Activated T-helper 17 cell treated with anti-CD3 and anti-CD28 coated beads, Interleukin-2, amount 50 U/mL, for 72 hours (primary cell): Measurements from ENCODE around the gene UPF2. TPM values are rescaled to one million over a fixed set of nuclear protein-coding genes. Genes with fewer than 3 reads are reported as not detected.

Experiments
- ATAC-seq: fragments of 150-1000 bp; cut with Tn5 transposase; replicated peaks from 2 replicates; pipeline ENCODE4 v1.10.0; 2021; ENCODE audit warnings: mild to moderate bottlenecking, moderate library complexity
- H3K27ac Mint-ChIP-seq: one replicate; pipeline ENCODE4 v1.8.0; 2022; ENCODE audit warnings: mixed read lengths
- H3K27me3 Mint-ChIP-seq: one replicate; pipeline ENCODE4 v1.8.0; 2022; ENCODE audit warnings: mixed read lengths
- H3K36me3 Mint-ChIP-seq: one replicate; pipeline ENCODE4 v1.8.0; 2022; ENCODE audit warnings: low read depth, mild to moderate bottlenecking, mixed read lengths
- H3K4me1 Mint-ChIP-seq: one replicate; pipeline ENCODE4 v1.8.0; 2022; ENCODE audit warnings: mixed read lengths
- H3K4me3 Mint-ChIP-seq: one replicate; pipeline ENCODE4 v1.8.0; 2022; ENCODE audit warnings: mild to moderate bottlenecking, mixed read lengths
- H3K9me3 Mint-ChIP-seq: one replicate; pipeline ENCODE4 v1.8.0; 2022; ENCODE audit warnings: mixed read lengths
- total RNA-seq, 2 donors: library from RNA; stranded (reverse); gene quantifications; one replicate each; pipeline ENCODE4 v1.2.3, GENCODE V29; 2022

Gene UPF2
- total RNA-seq, 2 donors from 2014 or later = 41.5 to 52.4 TPM

DNA sequence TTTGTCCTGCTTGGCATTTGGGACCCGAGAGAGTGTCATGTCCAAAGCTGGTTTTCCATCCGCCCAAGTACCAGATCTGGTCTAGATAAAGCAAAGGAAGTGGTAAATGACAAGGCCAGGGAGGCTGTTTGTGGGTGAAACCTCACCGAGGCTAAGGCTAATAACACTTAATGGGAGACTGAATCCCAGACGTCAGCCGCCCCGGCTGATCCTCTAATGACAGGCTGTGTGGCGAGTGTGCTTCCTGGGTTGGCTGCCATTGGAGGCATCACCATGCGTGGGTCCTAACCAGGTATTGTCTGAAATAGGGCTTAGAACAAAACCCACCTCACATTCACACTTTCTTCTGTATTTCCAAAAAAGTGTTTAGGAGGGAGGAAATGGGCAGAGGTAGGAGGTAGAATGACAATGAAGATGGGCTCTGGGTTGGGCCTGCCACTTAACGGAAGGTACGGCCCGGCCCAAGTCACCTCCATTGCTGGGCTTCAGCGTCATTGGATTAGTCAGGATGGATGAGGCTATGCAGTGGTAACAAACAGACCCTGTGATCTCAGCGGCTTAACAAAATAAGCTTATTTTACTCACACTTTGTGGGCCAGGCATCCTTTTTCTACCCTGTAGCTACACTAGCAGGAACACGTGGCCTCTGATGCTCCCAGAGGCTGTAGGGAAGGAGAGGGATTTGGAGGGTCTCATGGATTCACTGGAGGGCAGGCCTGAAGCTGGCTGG is 159.8 kb downstream of the UPF2 start:
- Mint-ChIP-seq H3K4me1 (peaks cover 10% of the 10 kb centered on the region), H3K27me3 (no peaks in the 10 kb centered on the region), H3K27ac (peak overlapping the region; percentile 70), H3K9me3 (no peaks in the 10 kb centered on the region), H3K4me3 (peak overlapping the region; percentile 14), H3K36me3 (no peaks in the 10 kb centered on the region)
- peak; percentile 71 for ATAC-seq

DNA sequence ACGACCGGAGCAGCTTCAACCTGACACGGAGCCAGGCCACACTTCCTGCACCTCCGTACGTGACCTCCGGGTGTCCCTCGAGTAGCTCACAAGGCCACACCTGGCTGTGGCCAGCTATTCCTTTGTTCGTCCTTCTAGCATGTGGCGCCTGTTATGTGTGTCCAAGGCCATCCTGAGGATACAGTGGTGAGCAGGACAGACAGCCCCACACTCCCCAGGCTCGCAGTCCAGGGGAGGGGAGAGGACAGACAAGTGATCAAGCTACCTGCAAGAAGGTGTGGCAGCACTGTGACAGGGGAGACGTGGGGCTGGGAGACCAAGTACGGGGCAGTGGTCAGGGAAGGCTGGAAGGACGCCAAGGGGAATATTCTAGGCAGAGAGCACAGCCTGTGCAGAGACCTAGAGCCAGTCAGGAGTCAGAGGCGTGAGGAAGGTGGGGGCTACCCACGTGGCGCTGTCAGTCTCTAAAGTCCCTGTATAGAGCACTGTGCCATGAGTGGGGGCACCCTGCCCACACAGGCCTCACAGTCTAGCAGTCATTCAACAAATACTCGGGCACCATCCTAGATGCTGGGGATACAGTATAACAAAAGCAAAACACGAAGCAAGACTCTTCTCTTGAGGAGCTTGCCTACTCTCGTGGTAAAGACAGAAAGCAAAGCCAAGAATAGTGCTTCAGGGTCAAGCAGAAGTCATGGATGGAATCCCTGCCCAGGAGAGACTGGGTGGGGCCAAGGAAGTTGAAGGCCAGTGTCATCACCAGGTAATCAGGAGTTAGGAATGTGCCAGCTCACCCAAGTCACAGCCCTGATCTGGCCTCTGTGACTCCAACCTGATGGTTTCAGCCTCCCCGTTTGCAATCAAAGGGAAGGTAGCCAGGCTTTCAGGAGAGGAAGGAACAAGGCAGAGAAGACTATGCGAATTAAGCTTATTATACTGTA is 160.9 kb downstream of the UPF2 start:
- peak overlapping the region; percentile 70 for H3K27ac Mint-ChIP-seq
- H3K4me1 Mint-ChIP-seq = peaks cover 10% of the 10 kb centered on the region
- no peaks in the 10 kb centered on the region for H3K27me3 Mint-ChIP-seq
- H3K36me3 Mint-ChIP-seq = no peaks in the 10 kb centered on the region
- ATAC-seq = peak; percentile 2
- peak overlapping the region; percentile 14 for H3K4me3 Mint-ChIP-seq
- H3K9me3 Mint-ChIP-seq = no peaks in the 10 kb centered on the region

DNA sequence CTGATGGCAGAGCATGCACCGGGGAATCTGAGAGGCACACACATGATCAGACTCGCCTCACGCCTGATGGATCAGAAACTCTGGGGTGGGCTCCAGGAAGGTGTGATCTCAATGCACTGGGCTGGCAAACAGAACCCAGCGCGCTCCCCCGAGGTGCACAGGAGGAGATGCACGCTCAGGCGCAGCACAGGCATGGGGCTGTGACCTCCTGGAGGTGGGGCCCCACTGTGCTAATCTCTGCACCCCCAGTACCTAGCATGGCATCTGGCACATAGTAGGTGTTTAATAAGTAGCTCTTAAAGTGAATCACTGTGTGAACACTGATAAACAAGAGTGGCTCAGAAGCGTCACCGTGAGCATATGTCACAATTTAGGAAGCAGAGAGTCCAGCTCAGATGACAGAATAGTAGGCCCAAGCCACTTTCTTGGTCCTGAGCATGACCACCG is 161.6 kb downstream of the UPF2 start:
- Mint-ChIP-seq H3K9me3 (no peaks in the 10 kb centered on the region), H3K27ac (no peak overlapping the region), H3K4me3 (no peak overlapping the region), H3K4me1 (peaks cover 10% of the 10 kb centered on the region), H3K36me3 (no peaks in the 10 kb centered on the region), H3K27me3 (no peaks in the 10 kb centered on the region)
- ATAC-seq = no peak

DNA sequence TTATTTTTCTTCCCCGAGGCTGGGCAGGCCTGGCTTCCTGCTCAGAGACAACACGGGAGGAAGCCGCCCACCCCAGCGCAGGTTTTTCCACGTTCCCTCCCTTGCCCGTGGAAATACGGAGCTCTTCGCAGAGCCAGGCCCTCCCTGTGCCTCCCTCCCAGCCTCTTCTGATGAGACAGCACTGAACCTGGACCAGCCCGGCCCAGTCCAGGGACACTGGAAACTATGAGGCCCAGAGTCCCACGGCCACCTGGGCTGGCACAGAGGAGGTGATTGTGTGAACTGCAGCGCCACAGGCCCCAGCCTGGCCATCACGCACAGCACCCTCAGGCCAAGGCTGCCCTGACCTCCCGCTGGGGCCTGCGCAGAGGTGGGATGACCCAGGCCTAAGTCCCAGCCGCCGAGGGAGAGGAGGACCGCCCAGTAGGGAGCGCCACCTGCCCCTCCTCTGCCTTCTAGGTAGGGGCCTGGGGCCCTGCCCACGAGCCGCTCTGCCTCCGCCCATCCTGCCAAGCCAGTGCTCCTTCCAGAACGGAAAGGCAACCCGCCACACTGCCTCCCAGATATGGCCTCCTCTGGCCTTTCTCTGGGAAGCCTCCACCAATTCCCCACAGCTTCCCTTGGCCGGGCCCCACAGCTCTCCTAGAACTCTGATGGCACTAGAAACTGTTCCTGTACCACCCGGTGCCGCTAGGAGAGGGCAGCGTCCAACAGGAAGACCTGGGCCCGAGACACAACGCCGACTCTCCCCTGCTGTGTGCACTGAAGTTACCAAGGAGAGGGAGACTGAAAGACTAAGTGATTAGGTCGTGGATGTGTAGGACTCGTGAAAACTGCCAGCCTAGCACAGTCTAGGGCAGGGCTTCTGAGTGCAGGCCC is 162.2 kb downstream of the UPF2 start:
- ATAC-seq = no peak

DNA sequence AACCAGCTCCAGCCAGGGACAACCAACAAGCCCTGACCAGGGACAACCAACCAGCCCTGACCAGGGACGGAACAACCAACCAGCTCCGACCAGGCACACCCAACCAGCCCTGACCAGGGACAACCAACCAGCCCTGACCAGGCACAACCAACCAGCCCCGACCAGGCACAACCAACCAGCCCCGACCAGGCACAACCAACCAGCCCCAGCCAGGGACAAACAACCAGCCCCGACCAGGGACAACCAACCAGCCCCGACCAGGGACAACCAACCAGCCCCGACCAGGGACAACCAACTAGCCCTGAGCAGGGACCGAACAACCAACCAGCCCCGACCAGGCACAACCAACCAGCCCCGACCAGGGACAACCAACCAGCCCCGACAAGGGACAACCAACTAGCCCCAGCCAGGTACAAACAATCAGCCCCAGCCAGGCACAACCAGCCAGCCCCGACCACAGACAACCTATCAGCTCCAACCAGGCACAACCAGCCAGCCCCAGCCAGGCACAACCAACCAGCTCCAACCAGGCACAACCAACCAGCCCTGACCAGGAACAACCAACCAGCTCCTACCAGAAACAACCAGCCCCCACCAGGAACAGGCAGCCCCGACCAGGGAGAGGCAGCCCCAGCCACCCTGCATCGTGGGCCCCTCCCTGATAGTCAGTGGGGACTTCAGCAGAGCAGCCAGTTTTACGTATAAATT is 163.1 kb downstream of the UPF2 start:
- Mint-ChIP-seq H3K27me3 (no peaks in the 10 kb centered on the region), H3K27ac (no peak overlapping the region)

More for the DNA sequence above, 162.2 kb downstream of the UPF2 start:
- no peaks in the 10 kb centered on the region for H3K36me3 Mint-ChIP-seq
- no peaks in the 10 kb centered on the region for H3K9me3 Mint-ChIP-seq
- no peak overlapping the region for H3K27ac Mint-ChIP-seq
- H3K27me3 Mint-ChIP-seq = no peaks in the 10 kb centered on the region
- H3K4me3 Mint-ChIP-seq = no peak overlapping the region
- peaks cover 10% of the 10 kb centered on the region for H3K4me1 Mint-ChIP-seq

DNA sequence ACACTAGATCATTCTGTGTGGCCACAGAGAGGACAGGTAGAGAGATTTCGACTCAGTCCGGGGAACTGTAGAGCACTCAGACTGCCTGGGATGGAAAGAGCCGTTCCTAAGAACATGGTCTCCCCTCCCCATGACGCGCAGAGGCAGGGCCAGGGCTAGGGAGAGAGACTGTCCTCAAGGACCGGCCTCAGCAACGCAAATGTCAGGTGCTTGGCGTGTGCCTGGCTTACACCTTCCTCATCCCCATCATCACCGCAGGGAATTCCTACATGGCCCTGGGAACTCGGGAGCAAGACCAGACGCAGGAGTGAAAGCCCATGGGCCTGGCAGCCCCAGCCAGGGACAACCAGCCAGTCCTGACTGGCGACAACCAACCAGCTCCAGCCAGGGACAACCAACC is 163.8 kb downstream of the UPF2 start:
- H3K27ac Mint-ChIP-seq = no peak overlapping the region
- no peaks in the 10 kb centered on the region for H3K9me3 Mint-ChIP-seq
- H3K27me3 Mint-ChIP-seq = no peaks in the 10 kb centered on the region
- H3K4me3 Mint-ChIP-seq = no peak overlapping the region
- H3K4me1 Mint-ChIP-seq = peaks cover 10% of the 10 kb centered on the region
- no peaks in the 10 kb centered on the region for H3K36me3 Mint-ChIP-seq
- no peak for ATAC-seq

More for the DNA sequence above, 163.1 kb downstream of the UPF2 start:
- no peak for ATAC-seq
- no peak overlapping the region for H3K4me3 Mint-ChIP-seq
- no peaks in the 10 kb centered on the region for H3K36me3 Mint-ChIP-seq
- peaks cover 10% of the 10 kb centered on the region for H3K4me1 Mint-ChIP-seq
- no peaks in the 10 kb centered on the region for H3K9me3 Mint-ChIP-seq

DNA sequence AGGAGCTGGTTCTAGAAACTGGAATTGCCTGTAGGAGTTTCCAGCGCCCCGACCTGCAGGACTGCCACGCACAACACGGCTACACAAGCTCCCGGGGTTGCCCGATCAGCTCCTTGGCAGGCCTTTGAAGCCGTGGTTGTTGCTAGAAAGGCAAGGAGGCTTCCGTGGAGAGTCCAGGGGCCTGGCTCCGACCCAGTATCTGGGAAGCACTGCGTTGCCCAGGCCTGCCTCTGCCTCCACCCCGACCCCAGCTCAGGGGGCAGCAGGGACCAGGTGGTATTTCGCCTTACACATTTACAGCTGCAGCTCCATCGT is 165.1 kb downstream of the UPF2 start:
- peaks cover 7% of the 10 kb centered on the region for H3K4me1 Mint-ChIP-seq
- no peaks in the 10 kb centered on the region for H3K27me3 Mint-ChIP-seq
- H3K9me3 Mint-ChIP-seq = no peaks in the 10 kb centered on the region
- no peak for ATAC-seq
- no peak overlapping the region for H3K27ac Mint-ChIP-seq
- H3K36me3 Mint-ChIP-seq = no peaks in the 10 kb centered on the region
- H3K4me3 Mint-ChIP-seq = no peak overlapping the region

DNA sequence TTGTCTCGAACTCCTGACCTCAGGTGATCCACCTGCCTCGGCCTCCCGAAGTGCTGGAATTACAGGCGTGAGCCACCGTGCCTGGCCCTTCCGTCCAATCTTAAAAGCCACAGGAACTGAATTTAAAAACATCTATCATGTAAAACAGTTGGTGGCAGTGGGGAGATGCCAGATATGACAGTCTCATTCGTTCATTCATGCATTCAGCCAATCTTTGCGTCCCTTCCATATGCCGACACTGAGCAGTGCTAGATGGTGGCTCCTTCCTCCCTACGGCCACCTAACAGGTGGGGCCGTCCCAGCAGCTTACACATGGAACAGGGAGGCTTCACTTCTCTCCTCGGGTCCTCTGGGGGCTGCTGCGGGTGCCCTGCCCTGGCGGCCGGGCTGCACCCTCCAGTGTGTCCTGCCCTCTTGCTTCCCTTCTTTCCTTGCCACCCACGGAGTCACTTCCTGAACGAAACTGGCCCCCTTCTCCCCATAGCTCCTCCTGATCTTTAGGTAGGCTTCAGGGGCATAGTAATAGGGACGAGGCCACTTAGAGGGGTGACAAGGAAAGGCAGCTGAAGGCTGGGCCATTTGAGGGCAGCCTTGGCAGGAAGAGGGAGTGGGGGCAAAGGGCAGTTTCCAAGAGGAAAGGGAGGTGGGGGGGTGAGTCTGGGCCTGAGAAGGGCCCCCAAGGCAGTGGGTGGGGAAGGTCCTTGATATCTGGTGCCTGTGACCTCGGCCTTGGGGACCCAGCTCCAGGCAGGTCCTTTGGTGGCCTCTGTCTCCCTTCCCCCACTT is 165.6 kb downstream of the UPF2 start:
- peaks cover 1% of the 10 kb centered on the region for H3K4me1 Mint-ChIP-seq

DNA sequence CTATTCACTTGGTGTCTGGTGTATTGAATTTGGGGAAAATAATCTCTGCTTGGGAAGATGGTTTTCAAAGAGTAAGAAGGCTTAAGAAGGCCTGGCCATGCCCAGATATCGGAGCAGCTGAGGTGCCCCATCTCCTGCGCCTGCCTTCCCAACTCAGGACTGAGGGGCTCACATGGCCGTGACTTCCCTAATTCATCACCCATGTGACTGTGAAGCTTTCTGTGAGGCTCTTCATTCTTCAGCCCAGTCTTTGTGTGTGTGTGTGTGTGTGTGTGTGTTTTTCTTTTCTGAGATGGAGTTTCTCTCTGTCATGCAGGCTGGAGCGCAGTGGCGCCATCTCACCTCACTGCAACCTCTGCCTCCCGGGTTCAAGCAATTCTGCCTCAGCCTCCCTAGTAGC is 166.3 kb downstream of the UPF2 start:
- Mint-ChIP-seq H3K9me3 (no peaks in the 10 kb centered on the region), H3K36me3 (no peaks in the 10 kb centered on the region), H3K27ac (no peak overlapping the region), H3K27me3 (no peaks in the 10 kb centered on the region), H3K4me1 (peaks cover 3% of the 10 kb centered on the region), H3K4me3 (no peak overlapping the region)
- ATAC-seq = no peak

More for the DNA sequence above, 165.6 kb downstream of the UPF2 start:
- no peak overlapping the region for H3K27ac Mint-ChIP-seq
- ATAC-seq = no peak
- no peaks in the 10 kb centered on the region for H3K9me3 Mint-ChIP-seq
- no peaks in the 10 kb centered on the region for H3K27me3 Mint-ChIP-seq
- no peak overlapping the region for H3K4me3 Mint-ChIP-seq
- H3K36me3 Mint-ChIP-seq = no peaks in the 10 kb centered on the region

DNA sequence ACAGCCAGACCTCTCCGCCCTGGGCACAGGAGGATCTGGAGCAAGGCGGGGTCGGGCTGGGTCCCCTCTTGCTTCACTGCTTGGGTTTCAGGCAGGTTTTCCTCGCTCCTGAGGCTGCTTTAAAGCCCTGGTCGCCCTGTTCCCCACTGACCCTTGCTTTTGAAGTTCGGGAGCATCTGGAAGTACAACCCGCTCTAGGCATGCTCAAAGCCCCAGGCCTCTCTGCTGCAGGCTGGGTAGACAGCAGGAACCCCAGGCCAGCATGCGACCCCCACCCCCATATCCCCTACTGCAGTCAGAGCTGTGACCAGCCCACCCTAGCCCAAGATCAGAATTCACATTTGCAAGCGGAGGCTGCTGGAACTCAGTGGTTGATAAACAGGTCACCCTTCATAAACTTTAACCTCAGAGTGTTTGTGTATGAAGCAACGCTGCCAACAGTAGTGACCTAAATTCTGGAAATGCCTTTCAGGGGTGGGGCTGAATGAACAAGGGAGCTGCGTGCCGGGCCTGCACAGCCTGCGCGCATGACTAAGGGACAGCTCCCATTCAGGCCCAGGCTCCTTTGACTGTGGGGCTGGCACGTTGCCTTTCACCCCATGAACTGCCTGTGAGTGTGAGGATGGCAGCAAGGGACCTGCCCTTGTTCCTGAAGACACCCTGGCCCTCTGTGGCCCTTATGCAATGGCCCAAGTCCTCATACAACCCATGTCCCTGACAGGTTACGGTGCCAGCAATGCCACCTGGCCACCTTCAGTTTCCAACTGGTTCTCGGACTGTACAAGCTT is 166.9 kb downstream of the UPF2 start:
- ATAC-seq = peak; percentile 72
- H3K36me3 Mint-ChIP-seq = no peaks in the 10 kb centered on the region
- H3K27me3 Mint-ChIP-seq = no peaks in the 10 kb centered on the region
- H3K9me3 Mint-ChIP-seq = no peaks in the 10 kb centered on the region
- H3K27ac Mint-ChIP-seq = no peak overlapping the region
- no peak overlapping the region for H3K4me3 Mint-ChIP-seq
- H3K4me1 Mint-ChIP-seq = peaks cover 6% of the 10 kb centered on the region

DNA sequence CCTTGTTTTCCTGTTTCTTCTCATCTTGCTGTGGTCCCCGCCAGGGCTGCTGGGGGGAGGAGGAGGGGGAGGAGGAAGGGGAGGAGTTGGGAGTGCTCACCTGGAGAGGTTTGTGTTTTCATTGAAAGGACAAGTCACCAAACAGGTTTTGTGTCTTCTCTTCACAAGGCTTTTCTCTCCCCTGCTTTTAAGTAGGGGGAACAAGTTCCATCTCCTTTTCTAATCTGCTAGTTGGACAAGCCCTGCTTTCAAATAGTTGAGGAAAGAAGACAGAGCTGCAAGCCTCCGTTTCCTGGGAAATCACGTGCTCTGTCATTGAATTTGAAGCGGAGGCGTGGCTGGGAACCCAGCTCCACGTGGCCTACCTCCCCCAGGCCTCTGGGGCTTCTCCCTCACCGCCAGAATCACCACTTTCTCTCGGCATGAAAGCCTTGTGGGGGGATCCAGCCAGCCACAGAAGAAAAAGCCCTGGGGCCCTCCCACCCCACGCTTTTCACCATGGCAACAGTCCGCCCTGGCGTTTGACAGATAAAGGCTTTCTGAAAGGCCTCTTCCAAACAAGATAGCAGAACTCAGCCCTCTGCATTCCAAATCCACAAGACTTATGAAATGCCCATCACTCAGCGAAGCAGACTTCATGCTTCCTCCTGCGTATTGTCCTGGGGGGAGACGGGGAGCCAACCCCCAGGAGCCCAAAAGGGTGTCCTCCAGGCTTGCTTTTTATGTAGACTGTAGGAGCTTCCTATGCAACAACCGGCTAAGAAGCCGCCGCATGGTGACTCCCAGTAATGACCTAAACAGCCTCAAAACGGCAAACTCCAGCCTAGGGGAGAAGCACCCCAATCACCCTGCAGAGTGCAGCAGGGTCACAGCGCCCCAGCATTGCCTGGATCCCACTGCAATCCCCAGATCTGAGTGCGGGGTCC is 167.8 kb downstream of the UPF2 start:
- Mint-ChIP-seq H3K4me3 (no peak overlapping the region), H3K27ac (no peak overlapping the region), H3K4me1 (peaks cover 6% of the 10 kb centered on the region), H3K27me3 (no peaks in the 10 kb centered on the region), H3K9me3 (no peaks in the 10 kb centered on the region), H3K36me3 (no peaks in the 10 kb centered on the region)
- peak; percentile 14 for ATAC-seq

DNA sequence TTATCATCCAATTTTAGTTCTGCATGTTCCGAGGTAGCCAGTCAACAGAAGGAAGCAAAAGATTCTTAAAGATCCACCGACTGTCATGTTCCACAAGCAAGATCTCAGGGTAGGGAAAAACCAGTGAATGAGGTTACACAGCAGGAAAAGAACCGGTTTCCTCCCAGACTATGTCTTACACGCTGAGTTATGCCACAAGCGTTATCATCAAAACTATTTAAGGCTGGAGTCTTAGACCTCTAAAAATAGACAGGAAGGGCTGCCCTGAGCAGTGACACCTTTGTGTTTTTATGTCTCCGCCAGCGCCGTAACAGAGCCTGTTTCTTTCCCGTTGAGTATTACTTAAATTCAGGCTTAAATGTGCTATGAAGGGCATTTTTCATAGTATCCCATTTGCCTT is 171.1 kb downstream of the UPF2 start:
- H3K4me1 Mint-ChIP-seq = peaks cover 6% of the 10 kb centered on the region
- H3K9me3 Mint-ChIP-seq = no peaks in the 10 kb centered on the region
- peak overlapping the region; percentile 33 for H3K27ac Mint-ChIP-seq
- H3K4me3 Mint-ChIP-seq = no peak overlapping the region
- no peaks in the 10 kb centered on the region for H3K27me3 Mint-ChIP-seq
- peak; percentile 27 for ATAC-seq
- H3K36me3 Mint-ChIP-seq = no peaks in the 10 kb centered on the region
